GM12878 (cell line): ENCODE data around the gene EFNA1. TPM values are rescaled to one million over a fixed set of nuclear protein-coding genes. Genes with fewer than 3 reads are reported as not detected.

ENCODE experiments used
- ATAC-seq: fragments of 200-7000 bp; cut with Tn5 transposase; 3 replicates; pipeline ENCODE4 v1.9.1; 2020; ENCODE audit warnings: mild to moderate bottlenecking, moderate library complexity
- BruUV-seq: library from RNA; stranded (reverse); fragments of 400-500 nt; replicated peaks from 2 replicates; lab custom pipeline; 2021; lab: Mats Ljungman, UMichigan
- CTCF ChIA-PET: fragments of 300-600 bp; sonication (Branson Sonifier 250); formaldehyde crosslinking; extraction: SDS; loops from one replicate; lab custom pipeline; 2021; ENCODE audit warnings: inconsistent platforms; lab: Yijun Ruan, JAX
- POLR2A ChIA-PET: fragments of 350-600 bp; formaldehyde crosslinking; extraction: SDS; loops from one replicate; lab custom pipeline; 2021; ENCODE audit warnings: inconsistent platforms; lab: Charles Lee
- RAD21 ChIA-PET: fragments of 300-600 bp; sonication (Branson Sonifier 250); formaldehyde crosslinking; loops from one replicate; lab custom pipeline; 2023; ENCODE audit warnings: antibody characterized with exemption; ENCODE audit not compliant: unreplicated experiment; lab: Charles Lee
- SMC1A ChIA-PET: fragments of 300-600 bp; sonication (Branson Sonifier 250); formaldehyde crosslinking; loops from one replicate; lab custom pipeline; 2023; ENCODE audit not compliant: unreplicated experiment, uncharacterized antibody; lab: Charles Lee
- DNase-seq: peaks from one replicate; pipeline ENCODE4 v3.0.0-alpha.2; 2011; ENCODE audit warnings: low read depth, low spot score
- FAIRE-seq: peaks from 3 replicates; lab custom pipeline; 2011; peaks lifted over from hg19 to GRCh38; lab: Jason Lieb, UNC
- H2AFZ ChIP-seq: 2 replicates; pipeline ENCODE4 v1.6.0; 2011; ENCODE audit warnings: low read depth, low read length, control low read depth; ENCODE audit not compliant: control insufficient read depth
- H3K27ac ChIP-seq: 2 replicates; pipeline ENCODE4 v1.5.1; 2011; ENCODE audit warnings: control low read depth; ENCODE audit not compliant: control insufficient read depth, insufficient read depth
- H3K27me3 ChIP-seq, 2 experiments: replicated peaks in 1 of 2; 2 replicates each; pipeline versions ENCODE4 v1.6.0 to v1.6.1; 2011; ENCODE audit warnings: low read length in 1 of 2; ENCODE audit not compliant: control insufficient read depth in 2 of 2, insufficient read depth in 2 of 2
- H3K36me3 ChIP-seq, 2 experiments: 2 replicates each; pipeline ENCODE4 v1.5.1; 2011; ENCODE audit warnings: low read length in 1 of 2; ENCODE audit not compliant: control insufficient read depth in 2 of 2, insufficient read depth in 2 of 2
- H3K4me1 ChIP-seq: 2 replicates; pipeline ENCODE4 v1.6.1; 2011; ENCODE audit warnings: mild to moderate bottlenecking, low read length, moderate library complexity, mixed read lengths; ENCODE audit not compliant: control insufficient read depth, insufficient read depth
- H3K4me2 ChIP-seq: 2 replicates; pipeline ENCODE4 v1.6.0; 2011; ENCODE audit warnings: control low read depth; ENCODE audit not compliant: control insufficient read depth, insufficient read depth
- H3K4me3 ChIP-seq: fragments of 200-600 bp; sonication (generic); 2 replicates; pipeline ENCODE4 v1.5.1; 2016
- H3K79me2 ChIP-seq: 2 replicates; pipeline ENCODE4 v1.6.0; 2011; ENCODE audit warnings: low read length; ENCODE audit not compliant: control insufficient read depth, insufficient read depth
- H3K9ac ChIP-seq: 2 replicates; pipeline ENCODE4 v1.8.0; 2011; ENCODE audit warnings: low read length, control low read depth, mixed read lengths; ENCODE audit not compliant: control insufficient read depth, insufficient read depth
- H3K9me3 ChIP-seq: replicated peaks from 3 replicates; pipeline ENCODE4 v1.5.1; 2011; ENCODE audit warnings: mild to moderate bottlenecking, low read length; ENCODE audit not compliant: control insufficient read depth, insufficient read depth
- H4K20me1 ChIP-seq: 2 replicates; pipeline ENCODE4 v1.6.0; 2011; ENCODE audit not compliant: control insufficient read depth, insufficient read depth
- BACH1 ChIP-seq: fragments of 450-650 bp; IDR thresholded peaks from 2 replicates; pipeline ENCODE4 v1.6.1; 2017; ENCODE audit warnings: mild to moderate bottlenecking, borderline replicate concordance
- BHLHE40 ChIP-seq, 2 experiments: fragments of 450-650 bp in 1 of 2; IDR thresholded peaks; 2 replicates each; pipeline ENCODE4 v1.6.1; 2011 to 2017; ENCODE audit warnings: low read depth in 2 of 2, borderline replicate concordance in 1 of 2, improper control_type of control experiment in 1 of 2, low read length in 1 of 2, mild to moderate bottlenecking in 1 of 2
- EGR1 ChIP-seq, 2 experiments: IDR thresholded peaks; 1 replicate in 1 of 2; 2 replicates in 1 of 2; pipeline ENCODE4 v1.6.1; 2011 to 2012; ENCODE audit warnings: low read depth in 2 of 2, low read length in 2 of 2, borderline replicate concordance in 1 of 2, mild to moderate bottlenecking in 1 of 2, moderate library complexity in 1 of 2
- FOS ChIP-seq: IDR thresholded peaks from 3 replicates; pipeline ENCODE4 v1.6.1; 2011; ENCODE audit warnings: borderline replicate concordance; ENCODE audit not compliant: insufficient read length; ENCODE audit errors: extremely low read depth
- GATAD2B ChIP-seq: fragments of 450-650 bp; conservative IDR thresholded peaks from 2 replicates; pipeline ENCODE4 v1.6.1; 2017; ENCODE audit warnings: low read depth, mild to moderate bottlenecking, moderate library complexity
- IKZF1 ChIP-seq: fragments of 450-650 bp; conservative IDR thresholded peaks from 2 replicates; pipeline ENCODE4 v1.6.1; 2017; ENCODE audit warnings: antibody characterized with exemption, mild to moderate bottlenecking
- IKZF2 ChIP-seq, 2 experiments: fragments of 450-650 bp; IDR thresholded peaks; 2 replicates each; pipeline ENCODE4 v1.6.1; 2017; ENCODE audit warnings: mild to moderate bottlenecking in 2 of 2, moderate library complexity in 2 of 2
- KLF5 ChIP-seq: fragments of 450-650 bp; IDR thresholded peaks from 2 replicates; pipeline ENCODE4 v1.6.1; 2014; ENCODE audit warnings: mild to moderate bottlenecking; ENCODE audit not compliant: partially characterized antibody
- MTA2 ChIP-seq: fragments of 450-650 bp; IDR thresholded peaks from 2 replicates; pipeline ENCODE4 v1.6.1; 2016; ENCODE audit warnings: low read depth, mild to moderate bottlenecking, moderate library complexity
- ZNF622 ChIP-seq: fragments of 450-650 bp; IDR thresholded peaks from 2 replicates; pipeline ENCODE4 v1.6.1; 2017; ENCODE audit warnings: mild to moderate bottlenecking, inconsistent platforms
- WGBS: methylation state at CpG from one replicate; pipeline ENCODE4 v1.1.6; 2016; ENCODE audit warnings: low lambda C conversion rate; ENCODE audit not compliant: insufficient replicate concordance, insufficient coverage; ENCODE audit errors: missing lambda C conversion rate; 5-methylcytosine and 5-hydroxymethylcytosine counted together
- in situ Hi-C: fragments of 300-500 bp; cut with MboI; formaldehyde crosslinking; loops from 9 replicates; pipeline ENCODE4 v1.14.3; 2018; ENCODE audit warnings: mixed read lengths
- intact Hi-C: fragments of 100-400 bp; cut with micrococcal nuclease; formaldehyde crosslinking; loops from one replicate; pipeline ENCODE4 v1.14.2; 2022; ENCODE audit not compliant: unreplicated experiment
- polyA plus RNA-seq, 11 experiments: library from polyadenylated mRNA; depleted of rRNA in 4 of 11; unstranded in 6 of 11; stranded (reverse) in 5 of 11; fragments of >200 nt; fragmentation: Nextera tagmentation in 4 of 11; fragmentation: Illumina TruSeq in 1 of 11; extraction: Ambion mirVana in 4 of 11; extraction: Trizol in 1 of 11; gene quantifications; 1 replicate in 1 of 11; 2 replicates in 10 of 11; pipeline versions ENCODE4 v1.2.1 to v1.2.3, GENCODE V29; 2011 to 2016; ENCODE audit warnings: inconsistent platforms in 2 of 11, missing spikeins in 2 of 11, low read depth in 1 of 11
- total RNA-seq, 4 experiments: library from RNA; depleted of rRNA in 3 of 4; stranded (reverse); fragments of >200 nt in 3 of 4; fragmentation: Illumina TruSeq in 1 of 4; extraction: Trizol in 1 of 4; gene quantifications; 2 replicates each; pipeline versions ENCODE4 v1.2.1 to v1.2.3, GENCODE V29; 2013 to 2021
- TF ChIP-seq, protein P1 (sequence below): IDR thresholded peaks from 2 replicates; pipeline ENCODE4 v1.6.1; 2012; ENCODE audit warnings: low read depth, low read length, improper control_type of control experiment

EFNA1 gene
- total and polyA plus RNA-seq, 10 of the 15 experiments (the other 5 are each of a cell fraction or from before 2014, with no cell fraction given), result 0.13 to 7.5 (median 0.28) TPM; not detected in 5

DNA sequence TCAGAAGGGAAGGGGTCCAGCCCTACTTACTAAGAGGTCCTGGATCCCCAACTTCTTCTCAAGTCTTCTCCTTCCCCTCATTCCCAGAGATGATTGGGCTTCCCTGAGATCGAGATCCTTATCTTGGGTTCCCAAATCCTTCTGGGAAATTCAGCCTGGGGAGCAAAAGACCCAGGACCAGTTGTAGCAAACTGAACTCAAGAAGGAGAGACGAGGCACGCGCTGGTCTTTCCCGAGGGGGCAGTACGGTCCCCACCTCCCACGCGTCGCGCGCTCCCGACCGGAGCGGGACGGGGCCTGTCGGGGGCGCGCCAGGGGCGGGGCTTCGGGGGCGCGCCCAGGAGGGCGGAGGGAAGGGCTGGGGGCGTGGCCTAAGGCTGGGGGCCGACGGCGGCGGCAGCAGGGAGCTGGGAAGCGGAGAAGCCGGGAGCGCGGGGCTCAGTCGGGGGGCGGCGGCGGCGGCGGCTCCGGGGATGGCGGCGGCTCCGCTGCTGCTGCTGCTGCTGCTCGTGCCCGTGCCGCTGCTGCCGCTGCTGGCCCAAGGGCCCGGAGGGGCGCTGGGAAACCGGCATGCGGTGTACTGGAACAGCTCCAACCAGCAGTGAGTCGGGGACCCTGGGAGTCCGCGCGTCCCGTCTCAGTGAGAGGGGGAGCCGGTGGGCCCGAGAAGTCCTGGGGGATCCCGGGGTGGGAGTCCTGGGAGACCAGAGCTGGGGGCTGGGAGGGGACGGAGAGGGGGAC, 49.0 kb upstream of the EFNA1 start, which contains the start of gene EFNA3:
EFNA3 (plus strand) TSS at position 369 of the 741 bp plus-strand sequence; CDS start at position 474, 105 bp downstream.
- H3K27me3 ChIP-seq, result peaks cover 21 to 25% of the 10 kb centered on the region in 2 experiments
- RAD21 ChIA-PET, result interaction anchor here (1.0 to 1.6 kb wide), 4 partner anchors 15 to 532 kb away, joined by 3 to 7 read pairs (median 3); partner anchors contain the start of genes EFNA4 and KRTCAP2
- ATAC-seq (peak; percentile 70), FAIRE-seq (peak; percentile 57), DNase-seq (no peak)
- no peaks in the 10 kb centered on the region for H3K36me3 ChIP-seq
- POLR2A ChIA-PET, result interaction anchor here (1.5 kb wide), 1 partner anchor 14 kb away, joined by 4 read pairs; no protein-coding TSS in a partner anchor
- BruUV-seq, result no TSS peak
- peak within 1 kb of the TSS; percentile 59; the same call in 1 of the 2 replicates for H3K4me3 ChIP-seq
- H3K9ac ChIP-seq, result no peak within 1 kb of the TSS
- WGBS, result 2% methylated on average over 16 of the region's 59 CpGs
- H4K20me1 ChIP-seq, result no peaks in the 10 kb centered on the region
- in situ Hi-C loops, result no loop called here
- no peaks in the 10 kb centered on the region for H3K9me3 ChIP-seq
- CTCF ChIA-PET, result interaction anchor here (1.1 to 4.4 kb wide), 4 partner anchors 10 to 34 kb away, joined by 4 to 27 read pairs (median 6); partner anchors contain the start of genes ADAM15 and EFNA4
- H3K27ac ChIP-seq, result no peak within 1 kb of the TSS
- intact Hi-C loops, result no loop called here
- SMC1A ChIA-PET, result interaction anchor here (1.7 kb wide), 1 partner anchor 14 kb away, joined by 5 read pairs; no protein-coding TSS in a partner anchor
- H3K4me2 ChIP-seq, result peak within 1 kb of the TSS; percentile 79
- H2AFZ ChIP-seq, result no peak within 1 kb of the TSS; the same call in 1 of the 2 replicates
- H3K4me1 ChIP-seq, result peaks cover 27% of the 10 kb centered on the region
- no peak for TF ChIP-seq KLF5
- peak in 1 of 2 experiments; percentile 91; a peak in 2 of 3 replicates for TF ChIP-seq EGR1 (IDR thresholded peaks at IDR 0.05; ENCODE audit: borderline replicate concordance in 1 of 2, low read depth in 2 of 2, low read length in 2 of 2)
- no peak for TF ChIP-seq MTA2
- TF ChIP-seq, protein P1, sequence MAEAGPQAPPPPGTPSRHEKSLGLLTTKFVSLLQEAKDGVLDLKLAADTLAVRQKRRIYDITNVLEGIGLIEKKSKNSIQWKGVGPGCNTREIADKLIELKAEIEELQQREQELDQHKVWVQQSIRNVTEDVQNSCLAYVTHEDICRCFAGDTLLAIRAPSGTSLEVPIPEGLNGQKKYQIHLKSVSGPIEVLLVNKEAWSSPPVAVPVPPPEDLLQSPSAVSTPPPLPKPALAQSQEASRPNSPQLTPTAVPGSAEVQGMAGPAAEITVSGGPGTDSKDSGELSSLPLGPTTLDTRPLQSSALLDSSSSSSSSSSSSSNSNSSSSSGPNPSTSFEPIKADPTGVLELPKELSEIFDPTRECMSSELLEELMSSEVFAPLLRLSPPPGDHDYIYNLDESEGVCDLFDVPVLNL, result no peak
- no peak for TF ChIP-seq ZNF622
- 0 out of 2 replicates have a peak, but pooled peaks have one; percentile 36 for TF ChIP-seq BACH1
- TF ChIP-seq IKZF2 (IDR thresholded peaks at IDR 0.05), result 0 out of 4 replicates have a peak, but pooled peaks of 1 of the 2 experiments have one; percentile 21
- TF ChIP-seq BHLHE40 (IDR thresholded peaks at IDR 0.05; ENCODE audit: borderline replicate concordance in 1 of 2, low read depth in 2 of 2, low read length in 1 of 2), result peak; percentile 51 to 65
- TF ChIP-seq FOS, result no peak
- TF ChIP-seq IKZF1, result peak; percentile 63
- TF ChIP-seq GATAD2B, result 0 out of 2 replicates have a peak, but pooled peaks have one; percentile 35
- H3K79me2 ChIP-seq, result no peaks in the 10 kb centered on the region
